SK-N-SH (cell line): ENCODE data around the gene PLOD1. TPM values are rescaled to one million over a fixed set of nuclear protein-coding genes. Genes with fewer than 3 reads are reported as not detected.

ENCODE experiments used
- CTCF ChIA-PET: fragments of 300-600, 350-600 bp; formaldehyde crosslinking; extraction: SDS; loops from one replicate; lab custom pipeline; 2021; lab: Yijun Ruan, JAX
- POLR2A ChIA-PET: fragments of 350-600 bp; sonication (Branson Sonifier 250); formaldehyde crosslinking; extraction: SDS; loops from one replicate; lab custom pipeline; 2020; ENCODE audit warnings: antibody characterized with exemption, inconsistent platforms; lab: Yijun Ruan, JAX
- DNase-seq: peaks from one replicate; pipeline ENCODE4 v3.0.0; 2012
- H2AFZ ChIP-seq: fragments of 200-600 bp; sonication (generic); 2 replicates; pipeline ENCODE4 v1.8.1; 2016; ENCODE audit warnings: antibody characterized with exemption, mild to moderate bottlenecking, low read depth
- H3F3A ChIP-seq: fragments of 200-600 bp; sonication (generic); replicated peaks from 2 replicates; pipeline ENCODE3; 2016; ENCODE audit warnings: antibody characterized with exemption, mild to moderate bottlenecking; ENCODE audit not compliant: insufficient read depth
- H3K27ac ChIP-seq, 2 experiments: fragments of 200-500 bp in 1 of 2; fragments of 200-600 bp in 1 of 2; sonication (Bioruptor generic) in 1 of 2; sonication (generic), shearing (Covaris generic) in 1 of 2; 2 replicates each; pipeline versions ENCODE4 v1.5.1 to v1.6.1; 2014 to 2016; ENCODE audit warnings: low read depth in 2 of 2, inconsistent platforms in 1 of 2, low read length in 1 of 2, mild to moderate bottlenecking in 1 of 2, mixed read lengths in 1 of 2
- H3K27me3 ChIP-seq: fragments of 200-600 bp; sonication (generic), shearing (Covaris generic); 2 replicates; pipeline ENCODE4 v1.6.1; 2016; ENCODE audit warnings: mixed run types; ENCODE audit not compliant: insufficient read depth
- H3K36me3 ChIP-seq, 2 experiments: fragments of 200-500 bp in 1 of 2; fragments of 200-600 bp in 1 of 2; sonication (Bioruptor generic) in 1 of 2; sonication (generic) in 1 of 2; replicated peaks in 1 of 2; 2 replicates each; pipeline versions ENCODE3 to v1.5.1; 2014 to 2016; ENCODE audit warnings: low read length in 1 of 2, mild to moderate bottlenecking in 1 of 2; ENCODE audit not compliant: insufficient read depth in 2 of 2, control insufficient read depth in 1 of 2
- H3K4me1 ChIP-seq, 2 experiments: fragments of 200-500 bp in 1 of 2; fragments of 200-600 bp in 1 of 2; sonication (Bioruptor generic) in 1 of 2; sonication (generic), shearing (Covaris generic) in 1 of 2; 2 replicates each; pipeline versions ENCODE4 v1.5.1 to v1.6.1; 2014 to 2016; ENCODE audit warnings: low read depth in 1 of 2, low read length in 1 of 2, mixed run types in 1 of 2; ENCODE audit not compliant: insufficient read depth in 2 of 2, control insufficient read depth in 1 of 2
- H3K4me2 ChIP-seq: fragments of 200-600 bp; sonication (generic), shearing (Covaris generic); 2 replicates; pipeline ENCODE4 v1.6.1; 2017; ENCODE audit warnings: mixed run types
- H3K4me3 ChIP-seq, 2 experiments: fragments of 200-500 bp in 1 of 2; fragments of 200-600 bp in 1 of 2; sonication (Bioruptor generic) in 1 of 2; sonication (generic), shearing (Covaris generic) in 1 of 2; 2 replicates each; pipeline versions ENCODE4 v1.5.1 to v1.8.1; 2014 to 2016; ENCODE audit warnings: low read depth in 2 of 2, inconsistent platforms in 1 of 2, low read length in 1 of 2, mild to moderate bottlenecking in 1 of 2, mixed read lengths in 1 of 2, moderate library complexity in 1 of 2
- H3K79me2 ChIP-seq: fragments of 200-600 bp; sonication (generic); 2 replicates; pipeline ENCODE4 v1.8.1; 2017; ENCODE audit warnings: mild to moderate bottlenecking; ENCODE audit not compliant: insufficient read depth
- H3K9ac ChIP-seq: fragments of 200-600 bp; sonication (generic); 2 replicates; pipeline ENCODE4 v1.6.1; 2017; ENCODE audit warnings: mixed run types
- H3K9me2 ChIP-seq: fragments of 200-600 bp; sonication (generic); 2 replicates; pipeline ENCODE4 v1.6.1; 2017; ENCODE audit warnings: mixed run types
- H3K9me3 ChIP-seq: fragments of 200-600 bp; sonication (generic); 2 replicates; pipeline ENCODE4 v1.6.1; 2017; ENCODE audit warnings: mixed run types, mild to moderate bottlenecking, moderate library complexity
- H4K20me1 ChIP-seq: fragments of 200-600 bp; sonication (generic); 2 replicates; pipeline ENCODE4 v1.6.1; 2017; ENCODE audit warnings: mild to moderate bottlenecking, mixed run types; ENCODE audit not compliant: insufficient read depth
- ELF1 ChIP-seq: IDR thresholded peaks from 2 replicates; pipeline ENCODE4 v1.4.0; 2012
- FOXM1 ChIP-seq: IDR thresholded peaks from 2 replicates; pipeline ENCODE4 v1.4.0; 2012; ENCODE audit warnings: low read depth, mild to moderate bottlenecking
- GABPA ChIP-seq: IDR thresholded peaks from 2 replicates; pipeline ENCODE4 v1.4.0; 2012; ENCODE audit warnings: low read depth, mild to moderate bottlenecking
- IRF3 ChIP-seq: fragments of 150-350 bp; IDR thresholded peaks from 2 replicates; pipeline ENCODE4 v1.6.1; 2016; ENCODE audit warnings: mild to moderate bottlenecking, low read depth, low read length
- POLR2AphosphoS5 ChIP-seq: IDR thresholded peaks from 2 replicates; pipeline ENCODE4 v1.6.1; 2012; ENCODE audit warnings: low read depth, low read length
- RAD21 ChIP-seq: IDR thresholded peaks from 2 replicates; pipeline ENCODE4 v1.6.1; 2012; ENCODE audit warnings: mild to moderate bottlenecking, low read length
- REST ChIP-seq: IDR thresholded peaks from 2 replicates; pipeline ENCODE4 v1.6.1; 2012; ENCODE audit warnings: mild to moderate bottlenecking, low read depth, low read length, moderate library complexity
- SIN3A ChIP-seq: IDR thresholded peaks from 2 replicates; pipeline ENCODE4 v1.6.1; 2012; ENCODE audit warnings: low read depth, mild to moderate bottlenecking, low read length, moderate library complexity, borderline replicate concordance
- YY1 ChIP-seq: IDR thresholded peaks from 2 replicates; pipeline ENCODE4 v1.4.0; 2012; ENCODE audit warnings: low read depth, mild to moderate bottlenecking
- WGBS: methylation state at CpG from one replicate; pipeline ENCODE4 v1.1.6; 2017; ENCODE audit warnings: low lambda C conversion rate; 5-methylcytosine and 5-hydroxymethylcytosine counted together
- polyA plus RNA-seq, 3 experiments: library from polyadenylated mRNA; depleted of rRNA; stranded (reverse); fragments of >200 nt; gene quantifications; 2 replicates each; pipeline ENCODE4 v1.2.3, GENCODE V29; 2012
- TF ChIP-seq, protein P1 (sequence below): IDR thresholded peaks from 2 replicates; pipeline ENCODE4 v1.4.0; 2012; ENCODE audit warnings: low read depth, borderline replicate concordance
- TF ChIP-seq, protein P2 (sequence below): fragments of 200-600 bp; sonication (generic); IDR thresholded peaks from 2 replicates; pipeline ENCODE4 v1.6.1; 2017; ENCODE audit warnings: antibody characterized with exemption, mild to moderate bottlenecking, moderate library complexity

PLOD1 gene
- polyA plus RNA-seq, 1 of the 3 experiments (the other 2 are of a cell fraction) = 257 TPM

DNA sequence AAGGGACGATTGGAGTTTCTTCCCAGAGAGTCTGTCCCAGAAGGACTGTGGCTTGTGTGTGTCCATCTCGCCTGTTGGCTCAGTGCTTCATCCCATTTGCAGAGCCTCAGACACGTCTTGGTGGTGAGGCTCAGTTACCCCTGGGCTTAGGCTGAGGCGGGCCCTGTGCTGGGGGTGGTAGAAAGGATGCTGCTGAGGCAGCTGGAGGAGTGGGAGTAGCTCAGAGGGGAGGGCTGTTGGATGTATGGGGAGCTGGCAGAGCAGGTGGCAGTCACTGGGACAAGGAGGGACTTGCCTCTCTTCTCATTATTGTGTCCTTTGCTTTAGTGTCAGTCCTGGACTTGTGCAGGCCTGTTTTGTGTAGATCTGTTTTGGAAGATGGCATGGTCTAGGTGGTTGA, 77.5 kb downstream of the PLOD1 start:
- WGBS = 93% methylated on average over 4 of the region's 4 CpGs
- Histone ChIP-seq H3K79me2 (no peaks in the 10 kb centered on the region), H4K20me1 (peaks cover 5% of the 10 kb centered on the region; the same call in 1 of the 2 replicates), H3K9me3 (no peaks in the 10 kb centered on the region), H3K36me3 (peaks cover 7 to 40% of the 10 kb centered on the region in 2 experiments), H2AFZ (no peak overlapping the region), H3K4me2 (no peak overlapping the region), H3K9me2 (no peaks in the 10 kb centered on the region), H3K4me1 (peaks cover 0 to 9% of the 10 kb centered on the region in 2 experiments; a peak in 2 of 4 replicates), H3F3A (peaks cover 23% of the 10 kb centered on the region), H3K27me3 (no peaks in the 10 kb centered on the region)
- no peak for DNase-seq
- POLR2A ChIA-PET = no interaction called here
- no peak for TF ChIP-seq REST
- TF ChIP-seq, protein P1, sequence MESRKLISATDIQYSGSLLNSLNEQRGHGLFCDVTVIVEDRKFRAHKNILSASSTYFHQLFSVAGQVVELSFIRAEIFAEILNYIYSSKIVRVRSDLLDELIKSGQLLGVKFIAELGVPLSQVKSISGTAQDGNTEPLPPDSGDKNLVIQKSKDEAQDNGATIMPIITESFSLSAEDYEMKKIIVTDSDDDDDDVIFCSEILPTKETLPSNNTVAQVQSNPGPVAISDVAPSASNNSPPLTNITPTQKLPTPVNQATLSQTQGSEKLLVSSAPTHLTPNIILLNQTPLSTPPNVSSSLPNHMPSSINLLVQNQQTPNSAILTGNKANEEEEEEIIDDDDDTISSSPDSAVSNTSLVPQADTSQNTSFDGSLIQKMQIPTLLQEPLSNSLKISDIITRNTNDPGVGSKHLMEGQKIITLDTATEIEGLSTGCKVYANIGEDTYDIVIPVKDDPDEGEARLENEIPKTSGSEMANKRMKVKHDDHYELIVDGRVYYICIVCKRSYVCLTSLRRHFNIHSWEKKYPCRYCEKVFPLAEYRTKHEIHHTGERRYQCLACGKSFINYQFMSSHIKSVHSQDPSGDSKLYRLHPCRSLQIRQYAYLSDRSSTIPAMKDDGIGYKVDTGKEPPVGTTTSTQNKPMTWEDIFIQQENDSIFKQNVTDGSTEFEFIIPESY = no peak
- no peak for TF ChIP-seq FOXM1
- TF ChIP-seq YY1 = no peak
- TF ChIP-seq IRF3 = no peak
- no peak for TF ChIP-seq RAD21
- TF ChIP-seq, protein P2, sequence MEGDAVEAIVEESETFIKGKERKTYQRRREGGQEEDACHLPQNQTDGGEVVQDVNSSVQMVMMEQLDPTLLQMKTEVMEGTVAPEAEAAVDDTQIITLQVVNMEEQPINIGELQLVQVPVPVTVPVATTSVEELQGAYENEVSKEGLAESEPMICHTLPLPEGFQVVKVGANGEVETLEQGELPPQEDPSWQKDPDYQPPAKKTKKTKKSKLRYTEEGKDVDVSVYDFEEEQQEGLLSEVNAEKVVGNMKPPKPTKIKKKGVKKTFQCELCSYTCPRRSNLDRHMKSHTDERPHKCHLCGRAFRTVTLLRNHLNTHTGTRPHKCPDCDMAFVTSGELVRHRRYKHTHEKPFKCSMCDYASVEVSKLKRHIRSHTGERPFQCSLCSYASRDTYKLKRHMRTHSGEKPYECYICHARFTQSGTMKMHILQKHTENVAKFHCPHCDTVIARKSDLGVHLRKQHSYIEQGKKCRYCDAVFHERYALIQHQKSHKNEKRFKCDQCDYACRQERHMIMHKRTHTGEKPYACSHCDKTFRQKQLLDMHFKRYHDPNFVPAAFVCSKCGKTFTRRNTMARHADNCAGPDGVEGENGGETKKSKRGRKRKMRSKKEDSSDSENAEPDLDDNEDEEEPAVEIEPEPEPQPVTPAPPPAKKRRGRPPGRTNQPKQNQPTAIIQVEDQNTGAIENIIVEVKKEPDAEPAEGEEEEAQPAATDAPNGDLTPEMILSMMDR = no peak
- TF ChIP-seq POLR2AphosphoS5 = no peak
- no peak for TF ChIP-seq SIN3A
- TF ChIP-seq GABPA = no peak
- no peak for TF ChIP-seq ELF1
- TF ChIP-seq, all 33 proteins: peak for 0
- CTCF ChIA-PET = interaction anchor here (1.8 kb wide), 1 partner anchor 10 kb away, joined by 9 read pairs; no protein-coding TSS in a partner anchor
- no peak overlapping the region for H3K27ac ChIP-seq
- H3K9ac ChIP-seq = no peak overlapping the region
- H3K4me3 ChIP-seq = no peak overlapping the region
